Heart left ventricle (tissue), 16 donors: ENCODE measurements around the gene MUSK. TPM values are rescaled to one million over a fixed set of nuclear protein-coding genes. Genes with fewer than 3 reads are reported as not detected.
A peak's percentile ranks its signal among the peaks of the same experiment; 100 is the strongest.

Source experiments
- ATAC-seq, 4 donors: fragments of 200-7000 bp; cut with Tn5 transposase; one replicate each; pipeline ENCODE4 v1.9.1; 2020 to 2022; ENCODE audit warnings: moderate library complexity in 4 of 4, mild to moderate bottlenecking in 3 of 4, moderate number of reproducible peaks in 1 of 4
- DNase-seq, 5 donors: peaks; one replicate each; pipeline ENCODE4 v3.0.0-alpha.2; 2020
- H3K27ac ChIP-seq, 12 donors: fragments of 200-600 bp; sonication (generic) in 4 of 12; one replicate each; pipeline versions ENCODE4 v1.5.0 to v1.8.0; 2016 to 2022; ENCODE audit warnings: mild to moderate bottlenecking in 2 of 12
- H3K27me3 ChIP-seq, 9 donors: fragments of 200-600 bp; sonication (generic) in 2 of 9; one replicate each; pipeline versions ENCODE4 v1.5.1 to v1.8.0; 2016 to 2022; ENCODE audit warnings: mild to moderate bottlenecking in 3 of 9
- H3K36me3 ChIP-seq, 9 donors: fragments of 200-600 bp; sonication (generic) in 2 of 9; one replicate each; pipeline versions ENCODE4 v1.5.0 to v1.8.0; 2018 to 2022; ENCODE audit warnings: mild to moderate bottlenecking in 2 of 9
- H3K4me1 ChIP-seq, 12 donors: fragments of 200-600 bp; sonication (generic) in 4 of 12; one replicate each; pipeline versions ENCODE4 v1.5.0 to v1.8.0; 2016 to 2022; ENCODE audit warnings: mild to moderate bottlenecking in 3 of 12
- H3K4me3 ChIP-seq, 12 donors: fragments of 200-600 bp; sonication (generic) in 4 of 12; one replicate each; pipeline versions ENCODE4 v1.5.0 to v1.8.0; 2017 to 2022; ENCODE audit warnings: mild to moderate bottlenecking in 9 of 12, moderate library complexity in 4 of 12
- H3K9me3 ChIP-seq, 12 donors: fragments of 200-600 bp; sonication (generic) in 4 of 12; one replicate each; pipeline versions ENCODE4 v1.5.0 to v1.8.0; 2016 to 2022; ENCODE audit warnings: mild to moderate bottlenecking in 1 of 12
- CTCF ChIP-seq, 12 donors: fragments of 200-600 bp; sonication (generic) in 4 of 12; IDR thresholded peaks; one replicate each; pipeline versions ENCODE4 v1.5.0 to v1.8.0; 2018 to 2022; ENCODE audit warnings: antibody characterized with exemption in 12 of 12, mild to moderate bottlenecking in 5 of 12
- POLR2A ChIP-seq, 2 donors: fragments of 450-650 bp; IDR thresholded peaks; one replicate each; pipeline ENCODE4 v1.6.1; 2017; ENCODE audit warnings: antibody characterized with exemption in 2 of 2, mild to moderate bottlenecking in 2 of 2, moderate library complexity in 2 of 2
- WGBS, 4 donors: extraction: QIAGEN DNeasy Blood & Tissue Kit in 2 of 4; methylation state at CpG; one replicate each; pipeline versions ENCODE4 v1.1.5 to v1.1.7; 2013 to 2018; 5-methylcytosine and 5-hydroxymethylcytosine counted together
- intact Hi-C, 10 donors: fragments of 100-400 bp; cut with DNase I; formaldehyde crosslinking; loops; one replicate each; pipeline versions ENCODE4 v1.11.1 to v1.14.2; 2022
- polyA plus RNA-seq, 2 donors: library from polyadenylated mRNA; stranded (reverse); fragments of 200-250 nt; gene quantifications; one replicate each; pipeline ENCODE4 v1.2.3, GENCODE V29; 2013
- total RNA-seq, 9 donors: library from RNA; depleted of rRNA in 2 of 9; stranded (reverse); fragments of >200 nt in 2 of 9; fragmentation: NEBNext Ultra II Directional in 3 of 9; extraction: Animal tissue kit (Norgen Biotek cat#: 25700) in 3 of 9; gene quantifications; one replicate each; pipeline versions ENCODE4 v1.1.0 to v1.2.4, GENCODE V29; 2016 to 2023
- donor health status: ischemic (EF 13 %, LVEDD 7.1; RV severe dilation, severe dysfunction).
- donor health status: healthy with polysubstance abuse.
- donor health status: DM: no; HTN: yes; CAD: no.
- donor health status: DM: no; HTN: no; CAD: no.
- donor health status: ischemic (EF 25% LVEDD 6.9; RV normal size, moderate dysfunction).
- donor health status: ischemic (EF 25% LVEDD 5.7; RV mildly dilated, moderate dysfunction).
- donor health status: healthy.
- donor health status: DM: yes; HTN: yes; CAD: no.
- donor health status: ischemic (EF 35%, LVEDD 5.7; RV mildly dilated, moderate dysfunction).
- donor health status: nonischemic (EF 11% LVEDD 7.7; RV severe dilation, severe dysfunction).
- donor health status: DM: yes; HTN: yes; CAD: no.
- donor health status: PGD.
- donor health status: ischemic (EF 29% LVEDD 5.4; RV normal size, mild dysfunction).
- donor health status: nonischemic (EF 23%, LVEDD 6.1; RV moderate dilation, normal function).

MUSK gene
- total and polyA plus RNA-seq, 11 donors = 0.23 to 6.0 (median 0.77) TPM

GRCh38 chr9:110751971-110752370 is 83.4 kb downstream of the MUSK start:
- ATAC-seq (no peak), DNase-seq (no peak)
- Histone ChIP-seq H3K4me1 (peaks cover 0 to 9% (median 0%) of the 10 kb centered on the region in 12 donors), H3K4me3 (no peak overlapping the region), H3K27me3 (no peaks in the 10 kb centered on the region), H3K9me3 (no peaks in the 10 kb centered on the region), H3K27ac (no peak overlapping the region), H3K36me3 (no peaks in the 10 kb centered on the region)
- intact Hi-C loops = no loop called here
- 79 to 88% (median 85%) methylated on average over 4 of the region's 4 CpGs for WGBS, 4 donors
- TF ChIP-seq POLR2A (IDR thresholded peaks at IDR 0.05) (no peak), CTCF (IDR thresholded peaks at IDR 0.05) (no peak)

GRCh38 chr9:110752766-110753165 is 84.2 kb downstream of the MUSK start:
- intact Hi-C loops = no loop called here
- H3K27ac ChIP-seq = no peak overlapping the region
- DNase-seq = no peak
- no peaks in the 10 kb centered on the region for H3K36me3 ChIP-seq
- peaks cover 0 to 9% (median 0%) of the 10 kb centered on the region in 12 donors for H3K4me1 ChIP-seq
- ATAC-seq = no peak
- no peak for TF ChIP-seq CTCF (IDR thresholded peaks at IDR 0.05)
- no peak for TF ChIP-seq POLR2A (IDR thresholded peaks at IDR 0.05)
- no peaks in the 10 kb centered on the region for H3K27me3 ChIP-seq
- 88 to 93% (median 91%) methylated on average over 2 of the region's 2 CpGs for WGBS, 4 donors
- H3K4me3 ChIP-seq = no peak overlapping the region
- H3K9me3 ChIP-seq = no peaks in the 10 kb centered on the region

GRCh38 chr9:110753731-110754231 is 85.2 kb downstream of the MUSK start:
- DNase-seq (no peak), ATAC-seq (peak in 1 of 4 donors; percentile 20)
- no peak overlapping the region for H3K27ac ChIP-seq
- peaks cover 0 to 9% (median 0%) of the 10 kb centered on the region in 12 donors for H3K4me1 ChIP-seq
- peaks cover 0 to 4% (median 0%) of the 10 kb centered on the region in 12 donors for H3K9me3 ChIP-seq
- no peaks in the 10 kb centered on the region for H3K27me3 ChIP-seq
- no peak overlapping the region for H3K4me3 ChIP-seq
- TF ChIP-seq CTCF (IDR thresholded peaks at IDR 0.05) = no peak
- intact Hi-C loops = no loop called here
- no peaks in the 10 kb centered on the region for H3K36me3 ChIP-seq
- WGBS, 4 donors = 71 to 89% (median 85%) methylated on average over 1 of the region's 1 CpG

GRCh38 chr9:110755179-110755578 is 86.6 kb downstream of the MUSK start:
- TF ChIP-seq POLR2A (IDR thresholded peaks at IDR 0.05) (no peak), CTCF (IDR thresholded peaks at IDR 0.05) (no peak)
- Histone ChIP-seq H3K27ac (no peak overlapping the region), H3K36me3 (no peaks in the 10 kb centered on the region), H3K9me3 (peaks cover 0 to 9% (median 0%) of the 10 kb centered on the region in 12 donors), H3K4me3 (no peak overlapping the region), H3K27me3 (no peaks in the 10 kb centered on the region), H3K4me1 (peaks cover 0 to 9% (median 0%) of the 10 kb centered on the region in 12 donors)
- no peak for DNase-seq
- no peak for ATAC-seq
- intact Hi-C loops = no loop called here
